ENCODE data around the gene FOXK2.
"Not testable (repeated sequence)": the region's sequence is repeated elsewhere in the genome, so short reads cannot be mapped to it uniquely, and the experiment has no call there.

Gene FOXK2

GRCh38 chr17:82563745-82564144, 44.2 kb downstream of the FOXK2 start:
- not testable (repeated sequence) for DNase-seq (ENCODE audit: low spot score)

- no peak for DNase-seq (ENCODE audit: low spot score)
These were observed 44.7 kb downstream of the FOXK2 start for GRCh38 chr17:82564241-82564640.

- DNase-seq (ENCODE audit: low spot score), result no peak
These were observed 46.0 kb downstream of the FOXK2 start for GRCh38 chr17:82565551-82565950.

GRCh38 chr17:82566129-82566960, 46.8 kb downstream of the FOXK2 start:
- no peak for DNase-seq (ENCODE audit: low spot score)

GRCh38 chr17:82567286-82567685, 47.8 kb downstream of the FOXK2 start:
- DNase-seq (ENCODE audit: low spot score), result no peak

GRCh38 chr17:82568997-82569393, 49.5 kb downstream of the FOXK2 start:
- DNase-seq (ENCODE audit: low spot score), result no peak

- DNase-seq (ENCODE audit: low spot score), result no peak
These were observed 50.1 kb downstream of the FOXK2 start for GRCh38 chr17:82569621-82570020.

- no peak for DNase-seq (ENCODE audit: low spot score)
These were observed 50.7 kb downstream of the FOXK2 start for GRCh38 chr17:82570277-82570676.

- no peak for DNase-seq (ENCODE audit: low spot score)
These were observed 52.3 kb downstream of the FOXK2 start for GRCh38 chr17:82571855-82572254.

GRCh38 chr17:82574041-82574440, 54.5 kb downstream of the FOXK2 start:
- DNase-seq (ENCODE audit: low spot score), result no peak

GRCh38 chr17:82575581-82576221, 56.2 kb downstream of the FOXK2 start:
- DNase-seq (ENCODE audit: low spot score), result not testable (repeated sequence)

- no peak for DNase-seq (ENCODE audit: low spot score)
These were observed 57.8 kb downstream of the FOXK2 start for GRCh38 chr17:82577300-82577699.

- not testable (repeated sequence) for DNase-seq (ENCODE audit: low spot score)
These were observed 60.4 kb downstream of the FOXK2 start for GRCh38 chr17:82579969-82580368.

GRCh38 chr17:82582213-82582612, 62.7 kb downstream of the FOXK2 start:
- no peak for DNase-seq (ENCODE audit: low spot score)

GRCh38 chr17:82582709-82583108, 63.2 kb downstream of the FOXK2 start:
- no peak for DNase-seq (ENCODE audit: low spot score)

GRCh38 chr17:82583720-82584234, 64.2 kb downstream of the FOXK2 start:
- DNase-seq (ENCODE audit: low spot score), result no peak

- DNase-seq (ENCODE audit: low spot score), result not testable (repeated sequence)
These were observed 66.5 kb downstream of the FOXK2 start for GRCh38 chr17:82585935-82586575.

GRCh38 chr17:82586576-82587233, 67.2 kb downstream of the FOXK2 start:
- DNase-seq (ENCODE audit: low spot score), result no peak

- no peak for DNase-seq (ENCODE audit: low spot score)
These were observed 67.9 kb downstream of the FOXK2 start for GRCh38 chr17:82587234-82588086.

GRCh38 chr17:82588266-82589175, 69.0 kb downstream of the FOXK2 start:
- no peak for DNase-seq (ENCODE audit: low spot score)
